Measurements from ENCODE around the gene SHANK1.

The SHANK1 gene

GRCh38 chr19:50735869-50736268 is 16.3 kb upstream of the SHANK1 start:
- Histone ChIP-seq H3K4me3 (ENCODE audit: low read depth in 1 of 5, low read length in 5 of 5) (no peak overlapping the region), H3K27me3 (ENCODE audit: control insufficient read depth in 5 of 5, insufficient read depth in 4 of 5, low read length in 5 of 5) (peaks cover 7 to 33% (median 18%) of the 10 kb centered on the region in 5 donors)

GRCh38 chr19:50729894-50730293 is 10.3 kb upstream of the SHANK1 start:
- peaks cover 0 to 14% (median 14%) of the 10 kb centered on the region in 5 donors for H3K27me3 ChIP-seq (ENCODE audit: control insufficient read depth in 5 of 5, insufficient read depth in 4 of 5, low read length in 5 of 5)

More at GRCh38 chr19:50735869-50736268, 16.3 kb upstream of the SHANK1 start:
- Histone ChIP-seq H3K27ac (ENCODE audit: low read depth, low read length) (no peak overlapping the region), H3K4me1 (ENCODE audit: control insufficient read depth in 5 of 5, insufficient read depth in 5 of 5, low read length in 5 of 5) (no peaks in the 10 kb centered on the region), H3K36me3 (ENCODE audit: control insufficient read depth in 5 of 5, insufficient read depth in 5 of 5, low read length in 5 of 5) (no peaks in the 10 kb centered on the region), H3K9ac (ENCODE audit: low read length in 5 of 5) (no peak overlapping the region), H3K9me3 (ENCODE audit: control insufficient read depth in 5 of 5, low read length in 5 of 5) (no peaks in the 10 kb centered on the region)

GRCh38 chr19:50728084-50728737 is 8.6 kb upstream of the SHANK1 start:
- no peak overlapping the region for H3K27ac ChIP-seq (ENCODE audit: low read depth, low read length)
- H3K9ac ChIP-seq (ENCODE audit: low read length in 5 of 5): no peak overlapping the region
- H3K4me3 ChIP-seq (ENCODE audit: low read depth in 1 of 5, low read length in 5 of 5): no peak overlapping the region
- H3K4me1 ChIP-seq (ENCODE audit: control insufficient read depth in 5 of 5, insufficient read depth in 5 of 5, low read length in 5 of 5): peaks cover 0 to 32% (median 26%) of the 10 kb centered on the region in 5 donors
- peaks cover 5 to 24% (median 19%) of the 10 kb centered on the region in 5 donors for H3K27me3 ChIP-seq (ENCODE audit: control insufficient read depth in 5 of 5, insufficient read depth in 4 of 5, low read length in 5 of 5)
- no peaks in the 10 kb centered on the region for H3K9me3 ChIP-seq (ENCODE audit: control insufficient read depth in 5 of 5, low read length in 5 of 5)
- no peaks in the 10 kb centered on the region for H3K36me3 ChIP-seq (ENCODE audit: control insufficient read depth in 5 of 5, insufficient read depth in 5 of 5, low read length in 5 of 5)

More at GRCh38 chr19:50729894-50730293, 10.3 kb upstream of the SHANK1 start:
- Histone ChIP-seq H3K4me3 (ENCODE audit: low read depth in 1 of 5, low read length in 5 of 5) (no peak overlapping the region), H3K4me1 (ENCODE audit: control insufficient read depth in 5 of 5, insufficient read depth in 5 of 5, low read length in 5 of 5) (peaks cover 0 to 16% (median 12%) of the 10 kb centered on the region in 5 donors), H3K27ac (ENCODE audit: low read depth, low read length) (no peak overlapping the region), H3K36me3 (ENCODE audit: control insufficient read depth in 5 of 5, insufficient read depth in 5 of 5, low read length in 5 of 5) (no peaks in the 10 kb centered on the region), H3K9ac (ENCODE audit: low read length in 5 of 5) (no peak overlapping the region), H3K9me3 (ENCODE audit: control insufficient read depth in 5 of 5, low read length in 5 of 5) (no peaks in the 10 kb centered on the region)

DNA sequence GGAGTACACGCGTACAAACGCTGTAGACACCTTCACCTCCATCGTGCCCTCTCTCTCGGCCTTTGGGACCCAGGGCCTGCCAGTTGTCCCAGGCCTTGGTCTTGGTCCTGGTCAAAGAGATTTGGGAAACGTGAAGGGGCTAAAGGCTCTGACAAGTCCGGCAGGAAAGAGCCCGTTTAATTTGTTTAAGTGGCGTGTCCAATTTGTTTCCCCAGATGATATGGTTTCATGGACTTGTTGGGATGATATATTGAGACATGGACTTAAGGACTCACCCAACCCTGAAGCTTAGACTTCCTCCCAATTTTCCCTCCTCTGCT is 6.3 kb upstream of the SHANK1 start:
- H3K4me1 ChIP-seq (ENCODE audit: control insufficient read depth in 5 of 5, insufficient read depth in 5 of 5, low read length in 5 of 5): peaks cover 0 to 37% (median 33%) of the 10 kb centered on the region in 5 donors
- no peaks in the 10 kb centered on the region for H3K36me3 ChIP-seq (ENCODE audit: control insufficient read depth in 5 of 5, insufficient read depth in 5 of 5, low read length in 5 of 5)
- H3K27ac ChIP-seq (ENCODE audit: low read depth, low read length): no peak overlapping the region
- H3K4me3 ChIP-seq (ENCODE audit: low read depth in 1 of 5, low read length in 5 of 5): peak overlapping the region in 3 of 5 donors; percentile 44 to 81 (median 65)
- H3K27me3 ChIP-seq (ENCODE audit: control insufficient read depth in 5 of 5, insufficient read depth in 4 of 5, low read length in 5 of 5): peaks cover 24 to 45% (median 32%) of the 10 kb centered on the region in 5 donors
- no peaks in the 10 kb centered on the region for H3K9me3 ChIP-seq (ENCODE audit: control insufficient read depth in 5 of 5, low read length in 5 of 5)
- no peak overlapping the region for H3K9ac ChIP-seq (ENCODE audit: low read length in 5 of 5)

DNA sequence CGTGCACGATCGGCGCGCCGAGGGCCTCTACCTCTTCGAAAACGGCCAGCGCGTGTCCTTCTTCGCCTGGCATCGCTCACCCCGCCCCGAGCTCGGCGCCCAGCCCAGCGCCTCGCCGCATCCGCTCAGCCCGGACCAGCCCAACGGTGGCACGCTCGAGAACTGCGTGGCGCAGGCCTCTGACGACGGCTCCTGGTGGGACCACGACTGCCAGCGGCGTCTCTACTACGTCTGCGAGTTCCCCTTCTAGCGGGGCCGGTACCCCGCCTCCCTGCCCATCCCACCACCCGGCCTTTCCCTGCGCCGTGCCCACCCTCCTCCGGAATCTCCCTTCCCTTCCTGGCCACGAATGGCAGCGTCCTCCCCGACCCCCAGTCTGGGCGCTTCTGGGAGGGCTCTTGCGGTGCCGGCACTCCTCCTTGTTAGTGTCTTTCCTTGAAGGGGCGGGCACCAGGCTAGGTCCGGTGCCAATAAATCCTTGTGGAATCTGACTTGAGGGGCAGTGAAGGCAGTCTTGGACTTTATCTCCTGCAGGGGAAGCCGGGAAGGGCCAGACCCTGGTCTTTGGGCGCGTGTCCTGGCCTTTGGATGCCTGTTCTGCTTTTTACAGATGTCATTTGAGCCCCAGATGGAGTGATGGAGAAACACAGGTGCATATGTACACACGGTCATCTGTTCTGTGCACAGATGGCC is 5.8 kb upstream of the SHANK1 start:
- H3K4me3 ChIP-seq (ENCODE audit: low read depth in 1 of 5, low read length in 5 of 5): peak overlapping the region; percentile 44 to 81 (median 71)
- no peak overlapping the region for H3K27ac ChIP-seq (ENCODE audit: low read depth, low read length)
- no peaks in the 10 kb centered on the region for H3K36me3 ChIP-seq (ENCODE audit: control insufficient read depth in 5 of 5, insufficient read depth in 5 of 5, low read length in 5 of 5)
- peak overlapping the region in 4 of 5 donors; percentile 41 to 79 (median 65) for H3K9ac ChIP-seq (ENCODE audit: low read length in 5 of 5)
- H3K9me3 ChIP-seq (ENCODE audit: control insufficient read depth in 5 of 5, low read length in 5 of 5): no peaks in the 10 kb centered on the region
- peaks cover 25 to 50% (median 37%) of the 10 kb centered on the region in 5 donors for H3K27me3 ChIP-seq (ENCODE audit: control insufficient read depth in 5 of 5, insufficient read depth in 4 of 5, low read length in 5 of 5)
- peaks cover 0 to 37% (median 33%) of the 10 kb centered on the region in 5 donors for H3K4me1 ChIP-seq (ENCODE audit: control insufficient read depth in 5 of 5, insufficient read depth in 5 of 5, low read length in 5 of 5)

DNA sequence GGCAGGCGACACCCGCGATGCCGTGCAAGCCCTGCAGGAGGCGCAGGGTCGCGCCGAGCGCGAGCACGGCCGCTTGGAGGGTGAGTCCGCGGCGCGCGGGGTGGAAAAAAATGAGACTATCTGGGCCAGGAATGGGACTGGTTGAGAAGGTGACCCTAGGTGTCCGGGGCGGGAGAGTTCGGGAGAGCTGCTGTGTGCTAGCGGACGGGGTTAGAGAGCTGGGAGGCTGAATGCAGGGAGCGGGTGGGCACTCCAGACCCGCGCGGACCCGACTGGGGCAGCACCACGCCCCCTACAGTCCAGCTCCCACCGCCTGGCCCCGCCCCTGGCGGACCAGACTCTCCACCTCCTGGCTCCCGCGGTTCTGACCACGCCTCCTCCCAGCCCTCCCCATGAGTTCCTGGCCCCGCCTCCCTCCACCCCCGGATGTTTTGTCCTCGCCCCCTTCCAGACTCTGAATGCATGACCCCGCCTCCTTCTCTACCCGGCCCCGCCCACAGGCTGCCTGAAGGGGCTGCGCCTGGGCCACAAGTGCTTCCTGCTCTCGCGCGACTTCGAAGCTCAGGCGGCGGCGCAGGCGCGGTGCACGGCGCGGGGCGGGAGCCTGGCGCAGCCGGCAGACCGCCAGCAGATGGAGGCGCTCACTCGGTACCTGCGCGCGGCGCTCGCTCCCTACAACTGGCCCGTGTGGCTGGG is 5.1 kb upstream of the SHANK1 start:
- H3K36me3 ChIP-seq (ENCODE audit: control insufficient read depth in 5 of 5, insufficient read depth in 5 of 5, low read length in 5 of 5): no peaks in the 10 kb centered on the region

GRCh38 chr19:50723735-50724521 is 4.3 kb upstream of the SHANK1 start:
- Histone ChIP-seq H3K9me3 (ENCODE audit: control insufficient read depth in 5 of 5, low read length in 5 of 5) (no peaks in the 10 kb centered on the region), H3K27ac (ENCODE audit: low read depth, low read length) (no peak overlapping the region), H3K4me1 (ENCODE audit: control insufficient read depth in 5 of 5, insufficient read depth in 5 of 5, low read length in 5 of 5) (peaks cover 0 to 40% (median 33%) of the 10 kb centered on the region in 5 donors), H3K27me3 (ENCODE audit: control insufficient read depth in 5 of 5, insufficient read depth in 4 of 5, low read length in 5 of 5) (peaks cover 25 to 54% (median 42%) of the 10 kb centered on the region in 5 donors), H3K4me3 (ENCODE audit: low read depth in 1 of 5, low read length in 5 of 5) (peak overlapping the region in 4 of 5 donors; percentile 70 to 81 (median 73)), H3K36me3 (ENCODE audit: control insufficient read depth in 5 of 5, insufficient read depth in 5 of 5, low read length in 5 of 5) (no peaks in the 10 kb centered on the region), H3K9ac (ENCODE audit: low read length in 5 of 5) (peak overlapping the region in 4 of 5 donors; percentile 12 to 50 (median 14))

More for the DNA sequence above, 5.1 kb upstream of the SHANK1 start:
- peak overlapping the region in 4 of 5 donors; percentile 70 to 81 (median 73) for H3K4me3 ChIP-seq (ENCODE audit: low read depth in 1 of 5, low read length in 5 of 5)
- H3K4me1 ChIP-seq (ENCODE audit: control insufficient read depth in 5 of 5, insufficient read depth in 5 of 5, low read length in 5 of 5): peaks cover 0 to 37% (median 33%) of the 10 kb centered on the region in 5 donors
- no peak overlapping the region for H3K27ac ChIP-seq (ENCODE audit: low read depth, low read length)
- H3K27me3 ChIP-seq (ENCODE audit: control insufficient read depth in 5 of 5, insufficient read depth in 4 of 5, low read length in 5 of 5): peaks cover 25 to 54% (median 42%) of the 10 kb centered on the region in 5 donors
- H3K9me3 ChIP-seq (ENCODE audit: control insufficient read depth in 5 of 5, low read length in 5 of 5): no peaks in the 10 kb centered on the region
- H3K9ac ChIP-seq (ENCODE audit: low read length in 5 of 5): peak overlapping the region in 4 of 5 donors; percentile 41 to 79 (median 65)

DNA sequence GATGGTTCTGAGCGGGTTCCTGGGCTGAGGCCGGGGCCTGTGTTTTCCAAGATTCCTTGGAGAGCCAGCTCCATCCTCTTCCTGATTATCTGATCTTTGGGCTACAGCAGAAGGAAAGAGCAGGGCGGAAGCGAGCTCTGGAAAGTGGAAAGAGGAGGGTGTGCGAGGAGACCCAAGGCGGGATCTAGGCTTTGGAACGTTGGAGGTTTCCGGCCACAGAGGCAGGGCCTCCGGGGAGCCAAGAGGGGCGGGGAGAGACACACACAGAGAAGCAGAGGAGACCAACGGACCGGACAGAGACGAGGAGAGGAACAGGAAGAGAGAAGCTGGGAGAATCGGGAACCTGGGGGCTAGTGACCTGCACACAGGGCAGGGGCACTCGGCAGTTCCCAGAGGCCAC is 3.5 kb upstream of the SHANK1 start, which contains the start of gene CLEC11A:
Gene CLEC11A, plus strand, starts transcription at position 296 of the 400 bp plus-strand sequence. CDS start 162 bp downstream, outside the sequence.
- Histone ChIP-seq H3K27ac (ENCODE audit: low read depth, low read length) (no peak within 1 kb of the TSS), H3K4me1 (ENCODE audit: control insufficient read depth in 5 of 5, insufficient read depth in 5 of 5, low read length in 5 of 5) (peaks cover 0 to 39% (median 31%) of the 10 kb centered on the region in 5 donors), H3K36me3 (ENCODE audit: control insufficient read depth in 5 of 5, insufficient read depth in 5 of 5, low read length in 5 of 5) (no peaks in the 10 kb centered on the region), H3K9ac (ENCODE audit: low read length in 5 of 5) (peak within 1 kb of the TSS in 4 of 5 donors; percentile 12 to 50 (median 14)), H3K27me3 (ENCODE audit: control insufficient read depth in 5 of 5, insufficient read depth in 4 of 5, low read length in 5 of 5) (peaks cover 25 to 54% (median 44%) of the 10 kb centered on the region in 5 donors), H3K4me3 (ENCODE audit: low read depth in 1 of 5, low read length in 5 of 5) (peak within 1 kb of the TSS; percentile 16 to 81 (median 71)), H3K9me3 (ENCODE audit: control insufficient read depth in 5 of 5, low read length in 5 of 5) (no peaks in the 10 kb centered on the region)

All from subcutaneous abdominal adipose tissue (tissue), 5 donors.